ENCODE measurements around the gene TLL2.

GRCh38 chr10:96517284-96517683 is 3.6 kb upstream of the TLL2 start:
- no peak for TF ChIP-seq CTCF (IDR thresholded peaks at IDR 0.05)
- no peak for TF ChIP-seq POLR2A (IDR thresholded peaks at IDR 0.05)
